Measurements from ENCODE around the gene TSPO.

TSPO gene

GRCh38 chr22:43191831-43192230 lies 40.5 kb downstream of the TSPO start:
- Histone ChIP-seq H3K79me2 (ENCODE audit: control insufficient read depth, insufficient read depth, low read length, unreplicated experiment) (no peaks in the 10 kb centered on the region), H2AFZ (ENCODE audit: low read length, unreplicated experiment) (no peak overlapping the region), H3K36me3 (ENCODE audit: insufficient read depth, low read length) (no peaks in the 10 kb centered on the region), H3K4me3 (ENCODE audit: low read depth, low read length) (no peak overlapping the region), H3K4me1 (ENCODE audit: control insufficient read depth, insufficient read depth, low read length, unreplicated experiment) (no peaks in the 10 kb centered on the region), H3K27ac (ENCODE audit: low read depth, low read length) (no peak overlapping the region), H3K27me3 (ENCODE audit: insufficient read depth, low read length) (0 out of 2 replicates have a peak, but pooled peaks cover 4% of the 10 kb centered on the region)

GRCh38 chr22:43197271-43197941 lies 46.0 kb downstream of the TSPO start:
- H3K4me3 ChIP-seq (ENCODE audit: low read depth, low read length): no peak overlapping the region
- H3K4me1 ChIP-seq (ENCODE audit: control insufficient read depth, insufficient read depth, low read length, unreplicated experiment): no peaks in the 10 kb centered on the region
- H3K27ac ChIP-seq (ENCODE audit: low read depth, low read length): no peak overlapping the region
- no peaks in the 10 kb centered on the region for H3K79me2 ChIP-seq (ENCODE audit: control insufficient read depth, insufficient read depth, low read length, unreplicated experiment)
- H3K36me3 ChIP-seq (ENCODE audit: insufficient read depth, low read length): no peaks in the 10 kb centered on the region
- H2AFZ ChIP-seq (ENCODE audit: low read length, unreplicated experiment): no peak overlapping the region
- 0 out of 2 replicates have a peak, but pooled peaks cover 4% of the 10 kb centered on the region for H3K27me3 ChIP-seq (ENCODE audit: insufficient read depth, low read length)

- Histone ChIP-seq H3K79me2 (ENCODE audit: control insufficient read depth, insufficient read depth, low read length, unreplicated experiment) (no peaks in the 10 kb centered on the region), H2AFZ (ENCODE audit: low read length, unreplicated experiment) (no peak overlapping the region), H3K36me3 (ENCODE audit: insufficient read depth, low read length) (no peaks in the 10 kb centered on the region), H3K27ac (ENCODE audit: low read depth, low read length) (no peak overlapping the region), H3K4me3 (ENCODE audit: low read depth, low read length) (no peak overlapping the region), H3K27me3 (ENCODE audit: insufficient read depth, low read length) (0 out of 2 replicates have a peak, but pooled peaks cover 4% of the 10 kb centered on the region), H3K4me1 (ENCODE audit: control insufficient read depth, insufficient read depth, low read length, unreplicated experiment) (no peaks in the 10 kb centered on the region)
Observed at GRCh38 chr22:43198126-43198525, 46.8 kb downstream of the TSPO start.

GRCh38 chr22:43198936-43199335 lies 47.6 kb downstream of the TSPO start:
- H3K27me3 ChIP-seq (ENCODE audit: insufficient read depth, low read length): 0 out of 2 replicates have a peak, but pooled peaks cover 4% of the 10 kb centered on the region
- H2AFZ ChIP-seq (ENCODE audit: low read length, unreplicated experiment): no peak overlapping the region
- no peaks in the 10 kb centered on the region for H3K36me3 ChIP-seq (ENCODE audit: insufficient read depth, low read length)
- H3K79me2 ChIP-seq (ENCODE audit: control insufficient read depth, insufficient read depth, low read length, unreplicated experiment): no peaks in the 10 kb centered on the region
- H3K4me3 ChIP-seq (ENCODE audit: low read depth, low read length): no peak overlapping the region
- H3K27ac ChIP-seq (ENCODE audit: low read depth, low read length): no peak overlapping the region
- no peaks in the 10 kb centered on the region for H3K4me1 ChIP-seq (ENCODE audit: control insufficient read depth, insufficient read depth, low read length, unreplicated experiment)

- Histone ChIP-seq H2AFZ (ENCODE audit: low read length, unreplicated experiment) (no peak overlapping the region), H3K27me3 (ENCODE audit: insufficient read depth, low read length) (0 out of 2 replicates have a peak, but pooled peaks cover 4% of the 10 kb centered on the region), H3K79me2 (ENCODE audit: control insufficient read depth, insufficient read depth, low read length, unreplicated experiment) (no peaks in the 10 kb centered on the region), H3K36me3 (ENCODE audit: insufficient read depth, low read length) (no peaks in the 10 kb centered on the region), H3K4me1 (ENCODE audit: control insufficient read depth, insufficient read depth, low read length, unreplicated experiment) (no peaks in the 10 kb centered on the region), H3K27ac (ENCODE audit: low read depth, low read length) (no peak overlapping the region), H3K4me3 (ENCODE audit: low read depth, low read length) (no peak overlapping the region)
Observed at GRCh38 chr22:43199541-43199940, 48.2 kb downstream of the TSPO start.

- no peaks in the 10 kb centered on the region for H3K27me3 ChIP-seq (ENCODE audit: insufficient read depth, low read length)
- no peaks in the 10 kb centered on the region for H3K79me2 ChIP-seq (ENCODE audit: control insufficient read depth, insufficient read depth, low read length, unreplicated experiment)
Observed at GRCh38 chr22:43200031-43200430, 48.7 kb downstream of the TSPO start.

GRCh38 chr22:43200555-43200954 lies 49.2 kb downstream of the TSPO start:
- Histone ChIP-seq H2AFZ (ENCODE audit: low read length, unreplicated experiment) (no peak overlapping the region), H3K27ac (ENCODE audit: low read depth, low read length) (no peak overlapping the region), H3K36me3 (ENCODE audit: insufficient read depth, low read length) (no peaks in the 10 kb centered on the region), H3K4me3 (ENCODE audit: low read depth, low read length) (no peak overlapping the region), H3K79me2 (ENCODE audit: control insufficient read depth, insufficient read depth, low read length, unreplicated experiment) (no peaks in the 10 kb centered on the region), H3K27me3 (ENCODE audit: insufficient read depth, low read length) (no peaks in the 10 kb centered on the region), H3K4me1 (ENCODE audit: control insufficient read depth, insufficient read depth, low read length, unreplicated experiment) (no peaks in the 10 kb centered on the region)

More at GRCh38 chr22:43200031-43200430, 48.7 kb downstream of the TSPO start:
- Histone ChIP-seq H3K36me3 (ENCODE audit: insufficient read depth, low read length) (no peaks in the 10 kb centered on the region), H2AFZ (ENCODE audit: low read length, unreplicated experiment) (no peak overlapping the region), H3K4me3 (ENCODE audit: low read depth, low read length) (no peak overlapping the region), H3K4me1 (ENCODE audit: control insufficient read depth, insufficient read depth, low read length, unreplicated experiment) (no peaks in the 10 kb centered on the region), H3K27ac (ENCODE audit: low read depth, low read length) (no peak overlapping the region)

GRCh38 chr22:43201486-43202219 lies 50.3 kb downstream of the TSPO start:
- Histone ChIP-seq H3K27ac (ENCODE audit: low read depth, low read length) (no peak overlapping the region), H3K27me3 (ENCODE audit: insufficient read depth, low read length) (no peaks in the 10 kb centered on the region), H3K4me1 (ENCODE audit: control insufficient read depth, insufficient read depth, low read length, unreplicated experiment) (no peaks in the 10 kb centered on the region), H2AFZ (ENCODE audit: low read length, unreplicated experiment) (no peak overlapping the region), H3K79me2 (ENCODE audit: control insufficient read depth, insufficient read depth, low read length, unreplicated experiment) (no peaks in the 10 kb centered on the region), H3K4me3 (ENCODE audit: low read depth, low read length) (no peak overlapping the region), H3K36me3 (ENCODE audit: insufficient read depth, low read length) (no peaks in the 10 kb centered on the region)

- Histone ChIP-seq H3K27ac (ENCODE audit: low read depth, low read length) (no peak overlapping the region), H3K4me3 (ENCODE audit: low read depth, low read length) (no peak overlapping the region), H3K36me3 (ENCODE audit: insufficient read depth, low read length) (no peaks in the 10 kb centered on the region), H3K79me2 (ENCODE audit: control insufficient read depth, insufficient read depth, low read length, unreplicated experiment) (no peaks in the 10 kb centered on the region), H2AFZ (ENCODE audit: low read length, unreplicated experiment) (no peak overlapping the region), H3K27me3 (ENCODE audit: insufficient read depth, low read length) (no peaks in the 10 kb centered on the region), H3K4me1 (ENCODE audit: control insufficient read depth, insufficient read depth, low read length, unreplicated experiment) (no peaks in the 10 kb centered on the region)
Observed at GRCh38 chr22:43202326-43202725, 51.0 kb downstream of the TSPO start.

- H3K4me1 ChIP-seq (ENCODE audit: control insufficient read depth, insufficient read depth, low read length, unreplicated experiment): no peaks in the 10 kb centered on the region
- no peak overlapping the region for H2AFZ ChIP-seq (ENCODE audit: low read length, unreplicated experiment)
- no peaks in the 10 kb centered on the region for H3K36me3 ChIP-seq (ENCODE audit: insufficient read depth, low read length)
- no peak overlapping the region for H3K4me3 ChIP-seq (ENCODE audit: low read depth, low read length)
- H3K27me3 ChIP-seq (ENCODE audit: insufficient read depth, low read length): no peaks in the 10 kb centered on the region
- no peak overlapping the region for H3K27ac ChIP-seq (ENCODE audit: low read depth, low read length)
- H3K79me2 ChIP-seq (ENCODE audit: control insufficient read depth, insufficient read depth, low read length, unreplicated experiment): no peaks in the 10 kb centered on the region
Observed at GRCh38 chr22:43202756-43203410, 51.5 kb downstream of the TSPO start.
